B cell (primary cell): ENCODE data around the gene EDN1. TPM values are rescaled to one million over a fixed set of nuclear protein-coding genes. Genes with fewer than 3 reads are reported as not detected.

Experiments
- ATAC-seq: fragments of 200-7000 bp; cut with Tn5 transposase; one replicate; pipeline ENCODE4 v1.10.0; 2021; ENCODE audit warnings: low read depth, mild to moderate bottlenecking, moderate number of reproducible peaks, moderate library complexity
- CTCF ChIA-PET: fragments of 350-600 bp; sonication (Branson Sonifier 250); formaldehyde crosslinking; loops from one replicate; lab custom pipeline; 2021; ENCODE audit warnings: antibody characterized with exemption, inconsistent platforms; lab: Charles Lee
- POLR2A ChIA-PET: fragments of 350-600 bp; sonication (Branson Sonifier 250); formaldehyde crosslinking; loops from one replicate; lab custom pipeline; 2021; ENCODE audit warnings: antibody characterized with exemption; lab: Charles Lee
- DNase-seq: peaks from one replicate; pipeline ENCODE4 v3.0.0; 2013
- H2AFZ ChIP-seq: 2 replicates; pipeline ENCODE4 v1.6.1; 2012; ENCODE audit warnings: mild to moderate bottlenecking, low read depth, low read length; ENCODE audit not compliant: insufficient read depth, poor library complexity, severe bottlenecking
- H3K27ac ChIP-seq, 2 donors: 1 replicate in 1 of 2; 2 replicates in 1 of 2; pipeline ENCODE4 v1.5.1; 2012 to 2013; ENCODE audit warnings: low read length in 2 of 2, mild to moderate bottlenecking in 2 of 2, moderate library complexity in 1 of 2
- H3K27me3 ChIP-seq, 4 experiments: fragments of 200-600 bp in 1 of 4; sonication (generic) in 1 of 4; replicated peaks in 1 of 4; 1 replicate in 2 of 4; 2 replicates in 2 of 4; pipeline versions ENCODE4 v1.6.1 to v1.7.0; 2013 to 2016; ENCODE audit warnings: low read length in 3 of 4, mild to moderate bottlenecking in 2 of 4, mixed read lengths in 1 of 4, moderate library complexity in 1 of 4; ENCODE audit not compliant: insufficient read depth in 4 of 4, control insufficient read depth in 3 of 4; ENCODE audit errors: control extremely low read depth in 1 of 4
- H3K36me3 ChIP-seq, 2 experiments: replicated peaks in 1 of 2; 1 replicate in 1 of 2; 2 replicates in 1 of 2; pipeline versions ENCODE4 v1.6.1 to v1.7.1; 2013; ENCODE audit warnings: low read length in 1 of 2; ENCODE audit not compliant: insufficient read depth in 2 of 2, control insufficient read depth in 1 of 2; ENCODE audit errors: control extremely low read depth in 1 of 2, extremely low read depth in 1 of 2
- H3K4me1 ChIP-seq, 2 donors: fragments of 200-600 bp in 1 of 2; sonication (generic) in 1 of 2; 1 replicate in 1 of 2; 2 replicates in 1 of 2; pipeline versions ENCODE4 v1.5.1 to v1.6.1; 2013 to 2017; ENCODE audit warnings: low read length in 2 of 2; ENCODE audit not compliant: control insufficient read depth in 2 of 2, insufficient read depth in 2 of 2
- H3K4me2 ChIP-seq: replicated peaks from 2 replicates; pipeline ENCODE3; 2012; ENCODE audit warnings: mild to moderate bottlenecking, low read depth, low read length; ENCODE audit not compliant: poor library complexity, severe bottlenecking
- H3K4me3 ChIP-seq, 5 experiments: fragments of 200-600 bp in 1 of 5; sonication (generic) in 1 of 5; 1 replicate in 3 of 5; 2 replicates in 2 of 5; pipeline versions ENCODE4 v1.5.1 to v1.7.0; 2011 to 2016; ENCODE audit warnings: low read length in 4 of 5, mild to moderate bottlenecking in 4 of 5, low read depth in 2 of 5, control low read depth in 1 of 5, moderate library complexity in 1 of 5; ENCODE audit not compliant: insufficient read depth in 1 of 5; ENCODE audit errors: control extremely low read depth in 1 of 5, extremely low read depth in 1 of 5
- H3K79me2 ChIP-seq: fragments of 200-600 bp; sonication (generic); one replicate; pipeline ENCODE4 v1.6.0; 2016; ENCODE audit warnings: low read length; ENCODE audit not compliant: control insufficient read depth, insufficient read depth
- H3K9ac ChIP-seq: fragments of 200-600 bp; sonication (generic); 2 replicates; pipeline ENCODE4 v1.6.1; 2017; ENCODE audit warnings: mild to moderate bottlenecking, low read length, moderate library complexity
- H3K9me3 ChIP-seq, 3 donors: one replicate each; pipeline versions ENCODE4 v1.6.1 to v1.7.1; 2013; ENCODE audit warnings: low read length in 2 of 3; ENCODE audit not compliant: control insufficient read depth in 2 of 3, insufficient read depth in 1 of 3; ENCODE audit errors: control extremely low read depth in 1 of 3
- H4K20me1 ChIP-seq: 2 replicates; pipeline ENCODE4 v1.6.0; 2012; ENCODE audit warnings: mild to moderate bottlenecking, low read length; ENCODE audit not compliant: insufficient read depth, control insufficient read depth, poor library complexity, severe bottlenecking
- H3K27ac Mint-ChIP-seq: one replicate; pipeline ENCODE4 v1.8.0; 2021; ENCODE audit warnings: mixed read lengths
- H3K27me3 Mint-ChIP-seq: one replicate; pipeline ENCODE4 v1.8.0; 2021; ENCODE audit warnings: mixed read lengths
- H3K4me1 Mint-ChIP-seq: one replicate; pipeline ENCODE4 v1.8.0; 2021; ENCODE audit warnings: mixed read lengths
- H3K4me3 Mint-ChIP-seq: one replicate; pipeline ENCODE4 v1.8.0; 2021; ENCODE audit warnings: mixed read lengths
- H3K9me3 Mint-ChIP-seq: one replicate; pipeline ENCODE4 v1.8.0; 2022; ENCODE audit warnings: mixed read lengths; ENCODE audit not compliant: insufficient read depth
- EZH2 ChIP-seq: IDR thresholded peaks from 2 replicates; pipeline ENCODE4 v1.6.1; 2012; ENCODE audit warnings: borderline replicate concordance, low read depth, mild to moderate bottlenecking, moderate library complexity, low read length; ENCODE audit not compliant: insufficient read depth, poor library complexity, severe bottlenecking
- WGBS: methylation state at CpG from one replicate; pipeline ENCODE4 v1.1.5; 2013; ENCODE audit warnings: missing lambda C conversion rate; ENCODE audit not compliant: insufficient coverage; 5-methylcytosine and 5-hydroxymethylcytosine counted together
- intact Hi-C: fragments of 100-400 bp; cut with micrococcal nuclease; formaldehyde crosslinking; loops from one replicate; pipeline ENCODE4 v1.10.0; 2022
- polyA plus RNA-seq: library from polyadenylated mRNA; depleted of rRNA; stranded (reverse); fragments of >200 nt; gene quantifications from 2 replicates; pipeline ENCODE4 v1.2.3, GENCODE V29; 2012
- total RNA-seq, 2 donors: library from RNA; stranded (reverse); fragments of 120-200 nt in 1 of 2; gene quantifications; 1 replicate in 1 of 2; 2 replicates in 1 of 2; pipeline versions ENCODE4 v1.2.3 to v1.2.4, GENCODE V29; 2013 to 2022
- TF ChIP-seq, protein P1 (sequence below): fragments of 200-600 bp; IDR thresholded peaks from one replicate; pipeline ENCODE4 v1.8.0; 2022; ENCODE audit warnings: antibody characterized with exemption, mild to moderate bottlenecking

The EDN1 gene
- total and polyA plus RNA-seq, 2 donors (not counting 1 experiment from before 2014, with no cell fraction given) = 1.4 to 2.1 TPM

DNA sequence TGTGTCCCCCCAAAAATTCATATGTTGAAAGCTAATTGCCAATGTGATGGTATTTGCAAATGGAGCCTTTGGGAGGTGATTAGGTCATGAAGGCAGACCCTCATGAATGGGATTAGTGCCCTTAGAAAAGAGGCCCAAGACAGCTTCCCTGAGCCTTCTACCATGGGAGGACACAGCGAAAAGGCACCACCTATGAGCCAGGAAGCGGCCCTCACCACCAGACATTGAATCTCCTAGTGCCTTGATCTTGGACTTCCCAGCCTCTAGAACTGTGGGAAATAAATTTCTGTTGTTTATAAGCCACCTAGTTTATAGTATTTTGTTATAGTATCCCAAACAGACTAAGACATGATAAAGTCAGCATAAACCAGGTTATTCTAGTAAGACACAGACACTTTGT lies 18.9 kb downstream of the EDN1 start:
- DNase-seq = no peak
- POLR2A ChIA-PET = no interaction called here
- H3K27me3 Mint-ChIP-seq = peaks cover 18% of the 10 kb centered on the region
- no peak for TF ChIP-seq EZH2
- TF ChIP-seq, protein P1, sequence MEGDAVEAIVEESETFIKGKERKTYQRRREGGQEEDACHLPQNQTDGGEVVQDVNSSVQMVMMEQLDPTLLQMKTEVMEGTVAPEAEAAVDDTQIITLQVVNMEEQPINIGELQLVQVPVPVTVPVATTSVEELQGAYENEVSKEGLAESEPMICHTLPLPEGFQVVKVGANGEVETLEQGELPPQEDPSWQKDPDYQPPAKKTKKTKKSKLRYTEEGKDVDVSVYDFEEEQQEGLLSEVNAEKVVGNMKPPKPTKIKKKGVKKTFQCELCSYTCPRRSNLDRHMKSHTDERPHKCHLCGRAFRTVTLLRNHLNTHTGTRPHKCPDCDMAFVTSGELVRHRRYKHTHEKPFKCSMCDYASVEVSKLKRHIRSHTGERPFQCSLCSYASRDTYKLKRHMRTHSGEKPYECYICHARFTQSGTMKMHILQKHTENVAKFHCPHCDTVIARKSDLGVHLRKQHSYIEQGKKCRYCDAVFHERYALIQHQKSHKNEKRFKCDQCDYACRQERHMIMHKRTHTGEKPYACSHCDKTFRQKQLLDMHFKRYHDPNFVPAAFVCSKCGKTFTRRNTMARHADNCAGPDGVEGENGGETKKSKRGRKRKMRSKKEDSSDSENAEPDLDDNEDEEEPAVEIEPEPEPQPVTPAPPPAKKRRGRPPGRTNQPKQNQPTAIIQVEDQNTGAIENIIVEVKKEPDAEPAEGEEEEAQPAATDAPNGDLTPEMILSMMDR = no peak
- Histone ChIP-seq H3K9ac (no peak overlapping the region), H2AFZ (no peak overlapping the region), H3K79me2 (no peaks in the 10 kb centered on the region), H3K4me2 (no peak overlapping the region), H3K9me3 (no peaks in the 10 kb centered on the region), H4K20me1 (no peaks in the 10 kb centered on the region), H3K27me3 (no peaks in the 10 kb centered on the region), H3K27ac (no peak overlapping the region), H3K4me3 (no peak overlapping the region), H3K4me1 (no peaks in the 10 kb centered on the region), H3K36me3 (no peaks in the 10 kb centered on the region)
- intact Hi-C loops = no loop called here
- H3K4me1 Mint-ChIP-seq = no peaks in the 10 kb centered on the region
- WGBS = 100% methylated on average over 2 of the region's 2 CpGs
- no peaks in the 10 kb centered on the region for H3K9me3 Mint-ChIP-seq
- CTCF ChIA-PET = no interaction called here
- no peak overlapping the region for H3K4me3 Mint-ChIP-seq
- no peak overlapping the region for H3K27ac Mint-ChIP-seq
- ATAC-seq = no peak

DNA sequence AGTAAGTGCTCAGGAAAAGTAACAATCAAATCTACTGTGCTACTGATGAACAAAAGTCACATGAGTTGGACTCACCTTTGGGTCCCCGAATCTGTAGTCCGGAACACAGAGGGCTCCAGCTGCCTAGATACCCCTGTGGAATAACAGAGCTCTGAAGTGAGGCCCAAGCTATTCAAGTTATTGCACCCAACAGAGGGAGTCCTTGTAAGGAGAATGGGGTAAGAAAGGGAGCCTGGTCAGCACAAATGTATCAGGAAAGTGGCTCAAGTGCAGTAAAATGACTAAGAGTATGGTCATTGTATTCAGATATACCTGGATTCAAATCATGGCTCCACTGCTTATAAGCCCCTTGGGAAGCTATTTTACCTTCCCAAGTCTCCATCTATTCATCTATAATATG lies 20.9 kb downstream of the EDN1 start:
- ATAC-seq (no peak), DNase-seq (no peak)
- H3K4me3 Mint-ChIP-seq = no peak overlapping the region
- peaks cover 8% of the 10 kb centered on the region for H3K27me3 Mint-ChIP-seq
- no peak overlapping the region for H3K27ac ChIP-seq
- POLR2A ChIA-PET = no interaction called here
- H3K79me2 ChIP-seq = no peaks in the 10 kb centered on the region
- H3K4me2 ChIP-seq = no peak overlapping the region
- TF ChIP-seq, protein P1 = no peak
- no peak for TF ChIP-seq EZH2
- intact Hi-C loops = no loop called here
- H3K9ac ChIP-seq = no peak overlapping the region
- no peaks in the 10 kb centered on the region for H3K36me3 ChIP-seq
- 94% methylated on average over 2 of the region's 2 CpGs for WGBS
- H3K4me1 Mint-ChIP-seq = no peaks in the 10 kb centered on the region
- H3K4me3 ChIP-seq = no peak overlapping the region
- H3K27ac Mint-ChIP-seq = no peak overlapping the region
- H3K9me3 ChIP-seq = no peaks in the 10 kb centered on the region
- H4K20me1 ChIP-seq = no peaks in the 10 kb centered on the region
- CTCF ChIA-PET = no interaction called here
- H3K9me3 Mint-ChIP-seq = no peaks in the 10 kb centered on the region
- H3K27me3 ChIP-seq = no peaks in the 10 kb centered on the region
- no peak overlapping the region for H2AFZ ChIP-seq
- no peaks in the 10 kb centered on the region for H3K4me1 ChIP-seq
